AG04450 (cell line): Measurements from ENCODE around the gene CD109. TPM values are rescaled to one million over a fixed set of nuclear protein-coding genes. Genes with fewer than 3 reads are reported as not detected.

Experiments used
- CTCF ChIA-PET: fragments of 300-600, 350-600 bp; formaldehyde crosslinking; extraction: SDS; loops from one replicate; lab custom pipeline; 2022; ENCODE audit warnings: antibody characterized with exemption, inconsistent platforms; lab: Charles Lee
- POLR2A ChIA-PET: fragments of 350-600 bp; formaldehyde crosslinking; extraction: SDS; loops from one replicate; lab custom pipeline; 2021; ENCODE audit warnings: antibody characterized with exemption, inconsistent platforms; lab: Yijun Ruan, JAX
- DNase-seq: peaks from one replicate; pipeline ENCODE4 v3.0.0-alpha.2; 2011; ENCODE audit warnings: low read depth, low spot score
- H3K27ac ChIP-seq: one replicate; pipeline ENCODE4 v1.5.1; 2012; ENCODE audit warnings: low read depth, low read length, control low read depth
- H3K27me3 ChIP-seq: one replicate; pipeline ENCODE4 v1.6.0; 2012; ENCODE audit warnings: low read length; ENCODE audit not compliant: control insufficient read depth, insufficient read depth
- H3K4me3 ChIP-seq: 2 replicates; pipeline ENCODE4 v1.5.1; 2011; ENCODE audit warnings: mild to moderate bottlenecking, low read depth, low read length, control low read depth
- H3K9me3 ChIP-seq: 2 replicates; pipeline ENCODE4 v1.5.1; 2012; ENCODE audit warnings: low read length; ENCODE audit not compliant: control insufficient read depth, insufficient read depth
- polyA plus RNA-seq: library from polyadenylated mRNA; depleted of rRNA; stranded (reverse); fragments of >200 nt; gene quantifications from 2 replicates; pipeline ENCODE4 v1.2.3, GENCODE V29; 2011
- TF ChIP-seq, protein P1 (sequence below): IDR thresholded peaks from 2 replicates; pipeline ENCODE4 v1.5.1; 2011; ENCODE audit warnings: low read depth, low read length, control low read depth, inconsistent platforms

CD109 gene
- polyA plus RNA-seq, 1 experiment = 46.1 TPM

DNA sequence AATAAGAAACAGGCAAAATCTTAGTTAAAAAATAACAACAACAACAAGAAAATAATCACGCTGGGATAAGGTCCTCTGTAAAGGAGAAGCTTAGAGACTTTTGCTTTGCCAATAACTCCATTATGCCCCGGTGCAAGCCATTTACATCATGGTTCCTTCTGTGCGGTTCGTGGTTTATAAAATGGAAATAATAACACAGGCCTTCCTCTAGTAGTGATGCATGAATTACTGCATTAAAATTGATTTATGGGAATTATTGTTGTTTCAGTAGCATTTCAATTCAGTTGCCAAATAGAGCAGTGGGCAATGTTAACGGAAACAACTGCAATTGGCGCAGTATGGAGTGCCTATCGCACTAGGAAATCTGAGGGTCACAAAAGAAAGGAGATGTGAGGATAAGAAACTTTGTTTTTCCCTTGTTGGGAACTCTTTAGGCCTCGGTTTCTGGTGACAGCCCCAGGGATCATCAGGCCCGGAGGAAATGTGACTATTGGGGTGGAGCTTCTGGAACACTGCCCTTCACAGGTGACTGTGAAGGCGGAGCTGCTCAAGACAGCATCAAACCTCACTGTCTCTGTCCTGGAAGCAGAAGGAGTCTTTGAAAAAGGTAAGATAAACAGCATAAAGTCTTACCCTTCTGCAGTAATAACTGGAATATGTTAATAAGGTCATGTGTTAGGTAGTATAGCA lies 1.1 kb downstream of the CD109 start:
- no peaks in the 10 kb centered on the region; the same call in 1 of the 2 replicates for H3K9me3 ChIP-seq
- no peaks in the 10 kb centered on the region for H3K27me3 ChIP-seq
- POLR2A ChIA-PET = no interaction called here
- no peak for DNase-seq
- no peak overlapping the region for H3K27ac ChIP-seq
- CTCF ChIA-PET = interaction anchor here (0.7 to 1.5 kb wide), 2 partner anchors 22 to 36 kb away, joined by 3 to 4 read pairs; no protein-coding TSS in a partner anchor
- TF ChIP-seq, protein P1, sequence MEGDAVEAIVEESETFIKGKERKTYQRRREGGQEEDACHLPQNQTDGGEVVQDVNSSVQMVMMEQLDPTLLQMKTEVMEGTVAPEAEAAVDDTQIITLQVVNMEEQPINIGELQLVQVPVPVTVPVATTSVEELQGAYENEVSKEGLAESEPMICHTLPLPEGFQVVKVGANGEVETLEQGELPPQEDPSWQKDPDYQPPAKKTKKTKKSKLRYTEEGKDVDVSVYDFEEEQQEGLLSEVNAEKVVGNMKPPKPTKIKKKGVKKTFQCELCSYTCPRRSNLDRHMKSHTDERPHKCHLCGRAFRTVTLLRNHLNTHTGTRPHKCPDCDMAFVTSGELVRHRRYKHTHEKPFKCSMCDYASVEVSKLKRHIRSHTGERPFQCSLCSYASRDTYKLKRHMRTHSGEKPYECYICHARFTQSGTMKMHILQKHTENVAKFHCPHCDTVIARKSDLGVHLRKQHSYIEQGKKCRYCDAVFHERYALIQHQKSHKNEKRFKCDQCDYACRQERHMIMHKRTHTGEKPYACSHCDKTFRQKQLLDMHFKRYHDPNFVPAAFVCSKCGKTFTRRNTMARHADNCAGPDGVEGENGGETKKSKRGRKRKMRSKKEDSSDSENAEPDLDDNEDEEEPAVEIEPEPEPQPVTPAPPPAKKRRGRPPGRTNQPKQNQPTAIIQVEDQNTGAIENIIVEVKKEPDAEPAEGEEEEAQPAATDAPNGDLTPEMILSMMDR = no peak
- peak overlapping the region; percentile 66 for H3K4me3 ChIP-seq

DNA sequence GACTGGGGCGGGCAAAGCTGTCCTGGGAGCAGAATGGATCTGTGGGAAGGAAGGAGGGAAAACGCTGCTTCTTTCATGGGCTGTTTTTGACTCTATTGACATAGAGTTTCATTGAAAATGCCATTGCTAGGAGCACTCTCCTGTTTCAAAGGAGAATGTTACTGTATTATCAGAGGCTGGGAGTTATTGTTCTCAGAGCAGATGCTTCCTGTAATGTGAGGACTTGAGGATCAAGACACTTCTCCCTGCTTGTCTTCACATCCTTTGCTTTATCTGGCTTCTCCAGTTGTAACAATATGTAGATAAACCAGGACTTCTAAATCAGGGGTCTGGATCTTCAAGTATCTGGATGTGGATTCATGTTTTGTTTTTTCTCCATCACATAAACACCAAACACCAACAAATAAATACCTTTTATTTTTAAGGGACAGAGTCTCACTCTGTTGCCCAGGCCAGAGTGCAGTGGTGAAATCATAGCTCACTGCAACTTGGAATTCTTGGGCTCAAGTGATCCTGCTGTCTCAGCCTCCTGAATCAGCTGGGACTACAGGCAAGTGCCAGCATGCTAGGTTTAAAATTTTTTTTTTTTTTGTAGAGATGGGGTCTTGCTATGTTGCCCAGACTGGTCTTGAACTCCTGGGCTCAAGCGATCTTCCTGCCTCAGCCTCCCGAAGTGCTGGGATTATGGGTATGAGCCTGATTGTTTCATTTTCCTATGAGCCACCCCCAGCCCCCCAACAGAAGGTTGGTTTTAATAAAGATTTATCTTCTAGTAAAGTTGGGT lies 3.9 kb downstream of the CD109 start:
- Histone ChIP-seq H3K27ac (no peak overlapping the region), H3K27me3 (no peaks in the 10 kb centered on the region), H3K4me3 (no peak overlapping the region), H3K9me3 (no peaks in the 10 kb centered on the region)
- TF ChIP-seq, protein P1 = no peak
- no peak for DNase-seq
- ChIA-PET CTCF (interaction anchor here (1.1 kb wide), 1 partner anchor 34 kb away, joined by 4 read pairs; no protein-coding TSS in a partner anchor), POLR2A (no interaction called here)

DNA sequence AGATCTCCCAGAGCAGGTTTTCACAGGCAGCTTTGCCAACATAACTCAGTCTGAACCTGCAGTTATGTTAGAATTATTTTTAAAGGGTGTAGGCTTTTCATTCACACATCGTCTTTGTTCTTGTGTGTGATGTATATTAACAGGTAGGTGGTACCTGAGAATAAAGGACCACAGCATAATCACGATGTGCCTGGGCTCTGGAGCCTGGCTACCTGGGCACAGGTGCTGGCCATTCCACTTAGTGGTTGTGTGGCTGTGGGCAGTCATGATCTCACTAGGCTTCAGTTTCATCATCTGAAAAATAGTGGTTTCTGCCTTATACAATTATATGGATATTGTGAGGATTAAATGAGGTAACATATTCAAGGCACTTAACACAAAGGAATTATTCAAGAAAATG lies 6.4 kb downstream of the CD109 start:
- Histone ChIP-seq H3K27ac (no peak overlapping the region), H3K9me3 (no peaks in the 10 kb centered on the region), H3K4me3 (no peak overlapping the region), H3K27me3 (no peaks in the 10 kb centered on the region)
- ChIA-PET CTCF (interaction anchor here (1.1 kb wide), 1 partner anchor 27 kb away, joined by 3 read pairs; no protein-coding TSS in a partner anchor), POLR2A (no interaction called here)
- no peak for DNase-seq
- TF ChIP-seq, protein P1 = no peak

DNA sequence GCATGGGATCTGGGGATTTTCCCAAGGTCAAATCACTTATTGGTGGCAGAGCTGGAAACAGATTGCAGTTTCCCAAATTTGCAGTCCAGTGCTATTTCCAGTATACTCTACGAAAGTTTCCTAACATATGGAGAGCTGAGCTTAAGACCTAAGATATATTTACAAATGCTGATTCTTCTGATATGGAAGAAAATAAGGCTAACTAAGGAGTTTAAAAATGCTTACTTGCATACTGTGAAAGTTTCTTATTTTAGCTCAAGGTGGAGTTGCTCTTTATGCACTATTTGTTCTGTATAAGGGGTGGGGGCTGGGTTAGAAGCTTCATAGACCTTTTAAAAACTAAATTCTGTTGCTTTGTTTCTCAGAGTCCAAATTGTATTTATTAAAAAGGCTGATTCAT lies 7.5 kb downstream of the CD109 start:
- no peak overlapping the region for H3K4me3 ChIP-seq
- H3K27ac ChIP-seq = peak overlapping the region; percentile 88
- POLR2A ChIA-PET = no interaction called here
- CTCF ChIA-PET = interaction anchor here (1.1 kb wide), 1 partner anchor 29 kb away, joined by 8 read pairs; no protein-coding TSS in a partner anchor
- H3K27me3 ChIP-seq = no peaks in the 10 kb centered on the region
- no peak for DNase-seq
- TF ChIP-seq, protein P1 = no peak
- no peaks in the 10 kb centered on the region for H3K9me3 ChIP-seq
